Nephron progenitor cell (in vitro differentiated cells): ENCODE data around the gene EI24.

Source experiments
- DNase-seq: peaks from one replicate; pipeline ENCODE4 v3.0.0; 2021
- H3K27ac Mint-ChIP-seq: 2 replicates; pipeline ENCODE4 v1.8.0; 2021; ENCODE audit warnings: mild to moderate bottlenecking, moderate library complexity, mixed read lengths
- H3K27me3 Mint-ChIP-seq: 2 replicates; pipeline ENCODE4 v1.8.0; 2021; ENCODE audit warnings: mild to moderate bottlenecking, low read depth, mixed read lengths; ENCODE audit not compliant: poor library complexity
- H3K36me3 Mint-ChIP-seq: 2 replicates; pipeline ENCODE4 v1.8.0; 2021; ENCODE audit warnings: low read depth, mixed read lengths
- H3K4me1 Mint-ChIP-seq: 2 replicates; pipeline ENCODE4 v1.8.0; 2021; ENCODE audit warnings: mixed read lengths
- H3K4me3 Mint-ChIP-seq: 2 replicates; pipeline ENCODE4 v1.8.0; 2021; ENCODE audit warnings: mild to moderate bottlenecking, moderate library complexity, mixed read lengths
- H3K9me3 Mint-ChIP-seq: 2 replicates; pipeline ENCODE4 v1.8.0; 2021; ENCODE audit warnings: mild to moderate bottlenecking, moderate library complexity, mixed read lengths
- TF ChIP-seq, protein P1 (sequence below): fragments of 200-600 bp; sonication (generic); IDR thresholded peaks from 2 replicates; pipeline ENCODE4 v1.5.0; 2021; ENCODE audit warnings: antibody characterized with exemption

The EI24 gene

DNA sequence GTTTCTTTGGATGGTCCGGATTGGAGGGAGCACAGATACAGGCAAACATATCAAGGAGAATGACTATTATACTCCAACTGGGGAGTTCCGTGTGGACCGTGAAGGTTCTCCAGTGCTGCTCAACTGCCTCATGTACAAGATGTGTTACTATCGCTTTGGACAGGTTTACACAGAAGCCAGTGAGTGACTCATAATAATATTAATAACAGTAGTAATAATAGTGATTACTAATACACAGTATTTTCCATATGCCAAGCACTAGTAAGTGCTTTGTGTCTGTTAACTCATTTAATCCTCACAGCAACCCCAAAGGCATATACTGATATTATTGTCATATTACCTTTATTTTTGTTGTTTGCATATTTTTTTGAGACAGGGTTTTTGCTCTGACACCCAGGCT is 49.1 kb downstream of the EI24 start:
- TF ChIP-seq, protein P1, sequence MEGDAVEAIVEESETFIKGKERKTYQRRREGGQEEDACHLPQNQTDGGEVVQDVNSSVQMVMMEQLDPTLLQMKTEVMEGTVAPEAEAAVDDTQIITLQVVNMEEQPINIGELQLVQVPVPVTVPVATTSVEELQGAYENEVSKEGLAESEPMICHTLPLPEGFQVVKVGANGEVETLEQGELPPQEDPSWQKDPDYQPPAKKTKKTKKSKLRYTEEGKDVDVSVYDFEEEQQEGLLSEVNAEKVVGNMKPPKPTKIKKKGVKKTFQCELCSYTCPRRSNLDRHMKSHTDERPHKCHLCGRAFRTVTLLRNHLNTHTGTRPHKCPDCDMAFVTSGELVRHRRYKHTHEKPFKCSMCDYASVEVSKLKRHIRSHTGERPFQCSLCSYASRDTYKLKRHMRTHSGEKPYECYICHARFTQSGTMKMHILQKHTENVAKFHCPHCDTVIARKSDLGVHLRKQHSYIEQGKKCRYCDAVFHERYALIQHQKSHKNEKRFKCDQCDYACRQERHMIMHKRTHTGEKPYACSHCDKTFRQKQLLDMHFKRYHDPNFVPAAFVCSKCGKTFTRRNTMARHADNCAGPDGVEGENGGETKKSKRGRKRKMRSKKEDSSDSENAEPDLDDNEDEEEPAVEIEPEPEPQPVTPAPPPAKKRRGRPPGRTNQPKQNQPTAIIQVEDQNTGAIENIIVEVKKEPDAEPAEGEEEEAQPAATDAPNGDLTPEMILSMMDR = no peak
- Mint-ChIP-seq H3K27me3 (no peaks in the 10 kb centered on the region), H3K27ac (no peak overlapping the region), H3K4me1 (no peaks in the 10 kb centered on the region), H3K4me3 (no peak overlapping the region), H3K9me3 (no peaks in the 10 kb centered on the region), H3K36me3 (peaks cover 75% of the 10 kb centered on the region)
- no peak for DNase-seq

DNA sequence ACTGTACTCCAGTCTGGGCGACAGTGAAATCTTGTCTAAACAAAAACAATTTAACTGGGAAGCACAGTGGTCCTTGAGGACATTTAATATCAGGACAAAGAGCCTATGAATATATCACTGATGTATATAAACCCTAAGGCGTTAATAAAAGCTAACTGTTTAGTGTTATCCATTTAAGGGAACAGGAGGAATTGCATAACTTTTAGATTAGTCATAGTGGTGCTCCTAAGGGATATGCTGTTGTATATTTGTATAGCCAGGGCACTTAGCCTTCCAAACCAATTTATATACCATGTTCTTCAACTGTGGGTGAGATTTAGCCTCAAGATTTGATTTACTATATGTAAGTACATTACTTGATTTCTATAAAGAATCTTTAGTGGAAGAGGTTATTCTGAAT is 52.7 kb downstream of the EI24 start:
- no peak for DNase-seq
- Mint-ChIP-seq H3K36me3 (peaks cover 46% of the 10 kb centered on the region), H3K4me3 (no peak overlapping the region), H3K27ac (no peak overlapping the region), H3K4me1 (peaks cover 14% of the 10 kb centered on the region), H3K27me3 (no peaks in the 10 kb centered on the region), H3K9me3 (no peaks in the 10 kb centered on the region)
- TF ChIP-seq, protein P1 = no peak

DNA sequence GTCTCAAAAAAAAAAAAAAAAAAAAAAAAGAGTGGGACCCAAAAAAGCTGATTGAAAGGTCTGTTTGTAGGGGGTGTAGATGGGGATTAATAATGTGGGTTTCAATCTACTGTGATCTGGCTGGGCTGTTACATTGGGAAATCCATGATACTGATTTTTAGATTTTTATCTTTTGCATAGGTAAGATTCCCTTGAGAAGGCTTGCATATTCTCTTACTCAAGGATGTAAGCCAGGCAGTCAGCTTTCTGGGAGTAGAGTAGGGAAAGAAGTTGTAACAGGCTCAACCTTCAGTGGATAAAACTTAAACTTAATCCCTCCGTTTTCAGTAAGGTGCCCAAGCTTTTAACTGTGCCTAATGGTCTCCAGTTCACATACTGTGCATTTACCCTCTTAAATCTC is 53.8 kb downstream of the EI24 start:
- DNase-seq = no peak
- Mint-ChIP-seq H3K36me3 (peaks cover 48% of the 10 kb centered on the region), H3K4me1 (peaks cover 24% of the 10 kb centered on the region), H3K9me3 (no peaks in the 10 kb centered on the region), H3K27me3 (no peaks in the 10 kb centered on the region), H3K4me3 (no peak overlapping the region), H3K27ac (peak overlapping the region; percentile 66)
- TF ChIP-seq, protein P1 = no peak

DNA sequence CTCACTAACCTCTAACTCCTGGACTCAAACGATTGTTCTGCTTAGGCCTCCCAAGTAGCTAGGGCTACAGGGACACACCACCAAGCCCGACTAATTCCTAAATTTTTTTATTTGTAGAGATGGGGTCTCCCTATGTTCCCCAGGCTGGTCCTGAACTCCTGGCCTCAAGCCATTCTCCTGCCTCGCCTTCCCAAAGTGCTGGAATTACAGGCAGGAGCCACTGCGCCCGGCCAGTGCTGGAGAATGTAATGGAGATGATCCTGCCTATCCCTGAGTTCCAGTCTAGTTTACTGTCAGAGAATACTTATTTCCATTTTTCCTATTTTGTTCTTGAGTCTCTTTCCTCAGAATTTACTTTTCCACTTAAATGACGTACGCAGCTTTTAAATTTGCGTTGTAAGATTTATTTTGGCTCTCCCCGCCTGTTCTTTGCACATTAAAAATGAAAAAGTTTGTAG is 55.5 kb downstream of the EI24 start, which contains the start of gene CHEK1:
Gene CHEK1, plus strand, starts transcription at position 408 of the 458 bp plus-strand sequence. CDS start 1,606 bp downstream, outside the sequence.
- Mint-ChIP-seq H3K4me3 (peak within 1 kb of the TSS; percentile 94), H3K9me3 (no peaks in the 10 kb centered on the region), H3K4me1 (peaks cover 25% of the 10 kb centered on the region), H3K27ac (peak within 1 kb of the TSS; percentile 98), H3K36me3 (peaks cover 37% of the 10 kb centered on the region), H3K27me3 (no peaks in the 10 kb centered on the region)
- DNase-seq = no peak
- TF ChIP-seq, protein P1 = no peak

DNA sequence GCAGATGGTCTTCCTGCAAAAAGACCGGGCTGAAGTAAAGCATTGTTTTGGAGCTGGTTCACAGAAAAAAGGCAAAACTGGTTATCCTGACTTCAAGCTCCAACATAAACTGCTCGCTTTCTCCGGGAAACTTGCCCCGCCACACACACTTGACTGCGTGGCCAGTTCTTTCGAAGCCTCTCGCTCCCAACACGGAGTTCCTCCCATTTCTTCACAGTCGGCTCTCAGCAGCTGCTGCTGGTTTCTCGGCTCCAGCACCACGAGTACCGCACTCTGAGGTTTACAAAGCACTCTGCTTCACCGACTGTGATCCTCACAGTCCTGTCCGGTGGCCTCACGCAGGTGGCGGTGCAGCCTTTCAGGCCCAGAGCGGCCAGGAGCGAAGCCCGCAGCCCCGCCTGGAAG is 56.0 kb downstream of the EI24 start:
- Mint-ChIP-seq H3K27ac (peak overlapping the region; percentile 98), H3K36me3 (peaks cover 32% of the 10 kb centered on the region), H3K27me3 (no peaks in the 10 kb centered on the region), H3K4me3 (peak overlapping the region; percentile 94), H3K9me3 (no peaks in the 10 kb centered on the region), H3K4me1 (peaks cover 25% of the 10 kb centered on the region)
- no peak for DNase-seq
- TF ChIP-seq, protein P1 = no peak

DNA sequence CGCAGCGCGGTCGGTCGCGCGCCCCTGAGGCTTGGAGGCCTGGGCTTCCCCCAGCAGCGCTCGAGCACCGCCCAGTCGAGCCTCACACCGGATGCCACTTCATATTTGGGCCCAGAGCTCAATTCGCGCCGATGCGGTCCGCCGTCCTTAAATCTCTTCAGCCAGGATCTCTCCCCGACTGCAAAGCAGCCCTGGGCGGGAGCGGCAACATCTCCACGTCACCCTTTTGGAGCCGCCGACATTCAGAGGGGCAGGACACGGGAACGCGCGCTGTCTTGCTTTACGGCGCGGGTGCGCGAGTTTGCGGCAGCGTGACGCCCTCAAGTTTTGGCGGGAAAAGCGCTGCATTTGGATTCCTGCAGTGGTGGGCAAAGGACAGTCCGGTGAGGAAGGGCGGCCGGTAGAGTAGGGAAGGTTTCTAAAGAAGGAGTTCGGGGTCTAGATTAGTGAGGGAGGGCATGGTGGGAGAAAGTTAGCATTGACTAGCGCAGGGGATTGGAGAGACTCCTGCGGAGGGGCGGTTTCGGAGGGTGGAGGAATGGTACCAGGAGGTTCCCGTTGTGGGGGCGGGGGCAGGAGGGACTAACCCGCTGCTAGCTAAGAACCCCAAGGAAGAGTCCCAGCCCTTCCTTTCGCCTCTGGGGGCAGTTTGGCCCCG is 56.5 kb downstream of the EI24 start:
- TF ChIP-seq, protein P1 = no peak
- H3K36me3 Mint-ChIP-seq = peaks cover 30% of the 10 kb centered on the region
- H3K27me3 Mint-ChIP-seq = no peaks in the 10 kb centered on the region
- peaks cover 25% of the 10 kb centered on the region for H3K4me1 Mint-ChIP-seq
- DNase-seq = peak; percentile 90
- H3K9me3 Mint-ChIP-seq = no peaks in the 10 kb centered on the region
- H3K4me3 Mint-ChIP-seq = peak overlapping the region; percentile 94
- peak overlapping the region; percentile 98 for H3K27ac Mint-ChIP-seq
